ENCODE measurements around the gene RBSN. TPM values are rescaled to one million over a fixed set of nuclear protein-coding genes. Genes with fewer than 3 reads are reported as not detected.

The RBSN gene
- total and polyA plus RNA-seq, 2 experiments from 2014 or later: 10.6 to 26.5 TPM

DNA sequence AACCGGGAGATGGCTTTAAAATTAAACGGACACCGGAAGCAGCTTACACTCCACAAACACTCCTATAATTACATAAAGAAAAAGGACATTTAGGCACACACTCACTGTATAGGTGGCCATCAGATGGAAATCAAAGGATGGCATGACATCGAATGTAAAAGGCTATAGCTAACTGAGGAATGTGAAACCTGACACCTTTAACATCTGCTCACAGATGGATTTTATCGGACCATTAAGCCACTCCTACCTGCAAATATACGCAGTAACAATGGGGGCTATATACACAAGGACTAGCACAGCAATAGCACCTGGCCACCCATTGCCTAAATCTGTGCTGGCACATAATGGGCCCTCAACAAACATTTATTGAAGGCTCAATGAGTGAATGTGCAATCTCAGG, 14.5 kb upstream of the RBSN start:
- Histone ChIP-seq H2AFZ (peak overlapping the region; percentile 80; the same call in 1 of the 2 replicates), H3K27ac (ENCODE audit: low read depth) (no peak overlapping the region), H3K36me3 (ENCODE audit: insufficient read depth) (no peaks in the 10 kb centered on the region), H3K27me3 (ENCODE audit: insufficient read depth) (no peaks in the 10 kb centered on the region), H3K4me3 (no peak overlapping the region), H4K20me1 (replicated peaks; ENCODE audit: insufficient read depth) (no peaks in the 10 kb centered on the region), H3K4me1 (ENCODE audit: insufficient read depth) (peaks cover 16% of the 10 kb centered on the region), H3K79me2 (replicated peaks; ENCODE audit: insufficient read depth) (no peaks in the 10 kb centered on the region), H3K4me2 (no peak overlapping the region), H3F3A (replicated peaks; ENCODE audit: low read depth) (no peaks in the 10 kb centered on the region), H3K9me2 (ENCODE audit: insufficient read depth) (no peaks in the 10 kb centered on the region)
- Mint-ChIP-seq H3K36me3 (ENCODE audit: low read depth) (no peaks in the 10 kb centered on the region), H3K27me3 (ENCODE audit: insufficient read depth, low read depth, poor library complexity) (peaks cover 9% of the 10 kb centered on the region), H3K4me1 (peaks cover 25% of the 10 kb centered on the region), H3K4me3 (no peak overlapping the region), H3K9me3 (peaks cover 2% of the 10 kb centered on the region; the same call in 1 of the 3 replicates), H3K27ac (no peak overlapping the region)
- no peak for TF ChIP-seq CREB1 (CRISPR knock-in tag; IDR thresholded peaks at IDR 0.05; ENCODE audit: low read depth)
- TF ChIP-seq, protein P1, sequence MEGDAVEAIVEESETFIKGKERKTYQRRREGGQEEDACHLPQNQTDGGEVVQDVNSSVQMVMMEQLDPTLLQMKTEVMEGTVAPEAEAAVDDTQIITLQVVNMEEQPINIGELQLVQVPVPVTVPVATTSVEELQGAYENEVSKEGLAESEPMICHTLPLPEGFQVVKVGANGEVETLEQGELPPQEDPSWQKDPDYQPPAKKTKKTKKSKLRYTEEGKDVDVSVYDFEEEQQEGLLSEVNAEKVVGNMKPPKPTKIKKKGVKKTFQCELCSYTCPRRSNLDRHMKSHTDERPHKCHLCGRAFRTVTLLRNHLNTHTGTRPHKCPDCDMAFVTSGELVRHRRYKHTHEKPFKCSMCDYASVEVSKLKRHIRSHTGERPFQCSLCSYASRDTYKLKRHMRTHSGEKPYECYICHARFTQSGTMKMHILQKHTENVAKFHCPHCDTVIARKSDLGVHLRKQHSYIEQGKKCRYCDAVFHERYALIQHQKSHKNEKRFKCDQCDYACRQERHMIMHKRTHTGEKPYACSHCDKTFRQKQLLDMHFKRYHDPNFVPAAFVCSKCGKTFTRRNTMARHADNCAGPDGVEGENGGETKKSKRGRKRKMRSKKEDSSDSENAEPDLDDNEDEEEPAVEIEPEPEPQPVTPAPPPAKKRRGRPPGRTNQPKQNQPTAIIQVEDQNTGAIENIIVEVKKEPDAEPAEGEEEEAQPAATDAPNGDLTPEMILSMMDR (conservative IDR thresholded peaks at IDR 0.05; ENCODE audit: low read depth in 2 of 2): no peak
- no peak for TF ChIP-seq STAT1 (IDR thresholded peaks at IDR 0.05; ENCODE audit: unreplicated experiment)
- TF ChIP-seq ZNF331 (CRISPR knock-in tag; IDR thresholded peaks at IDR 0.05; ENCODE audit: low read depth): no peak
- TF ChIP-seq, protein P2, sequence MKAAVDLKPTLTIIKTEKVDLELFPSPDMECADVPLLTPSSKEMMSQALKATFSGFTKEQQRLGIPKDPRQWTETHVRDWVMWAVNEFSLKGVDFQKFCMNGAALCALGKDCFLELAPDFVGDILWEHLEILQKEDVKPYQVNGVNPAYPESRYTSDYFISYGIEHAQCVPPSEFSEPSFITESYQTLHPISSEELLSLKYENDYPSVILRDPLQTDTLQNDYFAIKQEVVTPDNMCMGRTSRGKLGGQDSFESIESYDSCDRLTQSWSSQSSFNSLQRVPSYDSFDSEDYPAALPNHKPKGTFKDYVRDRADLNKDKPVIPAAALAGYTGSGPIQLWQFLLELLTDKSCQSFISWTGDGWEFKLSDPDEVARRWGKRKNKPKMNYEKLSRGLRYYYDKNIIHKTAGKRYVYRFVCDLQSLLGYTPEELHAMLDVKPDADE (IDR thresholded peaks at IDR 0.05): no peak
- TF ChIP-seq, protein P3, sequence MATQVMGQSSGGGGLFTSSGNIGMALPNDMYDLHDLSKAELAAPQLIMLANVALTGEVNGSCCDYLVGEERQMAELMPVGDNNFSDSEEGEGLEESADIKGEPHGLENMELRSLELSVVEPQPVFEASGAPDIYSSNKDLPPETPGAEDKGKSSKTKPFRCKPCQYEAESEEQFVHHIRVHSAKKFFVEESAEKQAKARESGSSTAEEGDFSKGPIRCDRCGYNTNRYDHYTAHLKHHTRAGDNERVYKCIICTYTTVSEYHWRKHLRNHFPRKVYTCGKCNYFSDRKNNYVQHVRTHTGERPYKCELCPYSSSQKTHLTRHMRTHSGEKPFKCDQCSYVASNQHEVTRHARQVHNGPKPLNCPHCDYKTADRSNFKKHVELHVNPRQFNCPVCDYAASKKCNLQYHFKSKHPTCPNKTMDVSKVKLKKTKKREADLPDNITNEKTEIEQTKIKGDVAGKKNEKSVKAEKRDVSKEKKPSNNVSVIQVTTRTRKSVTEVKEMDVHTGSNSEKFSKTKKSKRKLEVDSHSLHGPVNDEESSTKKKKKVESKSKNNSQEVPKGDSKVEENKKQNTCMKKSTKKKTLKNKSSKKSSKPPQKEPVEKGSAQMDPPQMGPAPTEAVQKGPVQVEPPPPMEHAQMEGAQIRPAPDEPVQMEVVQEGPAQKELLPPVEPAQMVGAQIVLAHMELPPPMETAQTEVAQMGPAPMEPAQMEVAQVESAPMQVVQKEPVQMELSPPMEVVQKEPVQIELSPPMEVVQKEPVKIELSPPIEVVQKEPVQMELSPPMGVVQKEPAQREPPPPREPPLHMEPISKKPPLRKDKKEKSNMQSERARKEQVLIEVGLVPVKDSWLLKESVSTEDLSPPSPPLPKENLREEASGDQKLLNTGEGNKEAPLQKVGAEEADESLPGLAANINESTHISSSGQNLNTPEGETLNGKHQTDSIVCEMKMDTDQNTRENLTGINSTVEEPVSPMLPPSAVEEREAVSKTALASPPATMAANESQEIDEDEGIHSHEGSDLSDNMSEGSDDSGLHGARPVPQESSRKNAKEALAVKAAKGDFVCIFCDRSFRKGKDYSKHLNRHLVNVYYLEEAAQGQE (IDR thresholded peaks at IDR 0.05; ENCODE audit: unreplicated experiment): no peak
- TF ChIP-seq ZNF114 (CRISPR knock-in tag; IDR thresholded peaks at IDR 0.05): no peak
- no peak for TF ChIP-seq JUNB (IDR thresholded peaks at IDR 0.05; ENCODE audit: unreplicated experiment)
- TF ChIP-seq NANOG (IDR thresholded peaks at IDR 0.05; ENCODE audit: borderline replicate concordance): no peak
- TF ChIP-seq EZH2 (IDR thresholded peaks at IDR 0.05; ENCODE audit: low read depth, unreplicated experiment): no peak
- no peak for TF ChIP-seq EZH2phosphoT487 (IDR thresholded peaks at IDR 0.05; ENCODE audit: unreplicated experiment)
- no peak for TF ChIP-seq POLR2AphosphoS5 (IDR thresholded peaks at IDR 0.05; ENCODE audit: low read depth)
- TF ChIP-seq ZNF462 (CRISPR knock-in tag; IDR thresholded peaks at IDR 0.05): no peak
- DNase-seq (ENCODE audit: low spot score) (peak; percentile 50), ATAC-seq (peak; percentile 30; the same call in 2 of the 3 replicates)

Data from GM23338 (cell line).